K562 (cell line): ENCODE data around the gene LPIN2. TPM values are rescaled to one million over a fixed set of nuclear protein-coding genes. Genes with fewer than 3 reads are reported as not detected.

Experiments
- BCOR ChIP-seq: fragments of 450-650 bp; IDR thresholded peaks from 2 replicates; pipeline ENCODE4 v1.6.1; 2016
- BHLHE40 ChIP-seq: IDR thresholded peaks from 2 replicates; pipeline ENCODE4 v1.6.1; 2011; ENCODE audit warnings: low read length, improper control_type of control experiment
- FOXA1 ChIP-seq: fragments of 450-650 bp; IDR thresholded peaks from 2 replicates; pipeline ENCODE4 v1.6.1; 2016; ENCODE audit warnings: mild to moderate bottlenecking, borderline replicate concordance
- MIER1 ChIP-seq: fragments of 450-650 bp; IDR thresholded peaks from 2 replicates; pipeline ENCODE4 v1.6.1; 2016; ENCODE audit warnings: antibody characterized with exemption, mild to moderate bottlenecking, low read depth
- NR2F6 ChIP-seq: fragments of 450-650 bp; formaldehyde crosslinking; IDR thresholded peaks from 2 replicates; pipeline ENCODE4 v1.4.0; 2020; ENCODE audit warnings: mild to moderate bottlenecking
- RAD21 ChIP-seq, 2 experiments: fragments of 250-450 bp in 1 of 2; fragments of 450-650 bp in 1 of 2; sonication (Bioruptor Pico) in 1 of 2; formaldehyde crosslinking in 1 of 2; IDR thresholded peaks in 1 of 2; conservative IDR thresholded peaks in 1 of 2; 2 replicates each; pipeline versions ENCODE4 v1.4.0 to v1.8.0; 2020 to 2022; ENCODE audit warnings: mild to moderate bottlenecking in 2 of 2, moderate library complexity in 1 of 2
- RBM14 ChIP-seq: fragments of 200-400 bp; formaldehyde crosslinking; IDR thresholded peaks from 2 replicates; pipeline ENCODE4 v1.6.1; 2018; ENCODE audit warnings: low read depth, mild to moderate bottlenecking, low read length, moderate library complexity, borderline replicate concordance; ENCODE audit not compliant: insufficient read depth
- RHOXF2B ChIP-seq: fragments of 250-450 bp; sonication (Bioruptor Pico); conservative IDR thresholded peaks from 2 replicates; pipeline ENCODE4 v1.5.1; 2021
- SMARCB1 ChIP-seq: IDR thresholded peaks from 2 replicates; pipeline ENCODE4 v1.6.1; 2011; ENCODE audit warnings: improper control_type of control experiment, low read depth; ENCODE audit not compliant: insufficient read length
- SREBF2 ChIP-seq: sonication (generic); formaldehyde crosslinking; IDR thresholded peaks from 2 replicates; pipeline ENCODE4 v1.4.0; 2020; ENCODE audit warnings: mild to moderate bottlenecking, missing genetic modification reagents
- STAT5A ChIP-seq: IDR thresholded peaks from 2 replicates; pipeline ENCODE4 v1.6.1; 2012; ENCODE audit warnings: low read length, inconsistent platforms, borderline replicate concordance
- ZBTB8A ChIP-seq: fragments of 450-650 bp; IDR thresholded peaks from 2 replicates; pipeline ENCODE4 v1.6.1; 2018; ENCODE audit warnings: mild to moderate bottlenecking, moderate library complexity; ENCODE audit not compliant: partially characterized antibody
- ZNF444 ChIP-seq: fragments of 250-450 bp; sonication (Bioruptor Pico); IDR thresholded peaks from 2 replicates; pipeline ENCODE4 v1.4.0; 2020; ENCODE audit warnings: mild to moderate bottlenecking, moderate library complexity
- ZNF507 ChIP-seq: conservative IDR thresholded peaks from 2 replicates; pipeline ENCODE4 v1.6.1; 2017; ENCODE audit warnings: missing genetic modification characterization, missing compliant biosample characterization
- polyA plus RNA-seq, 8 experiments: library from polyadenylated mRNA; depleted of rRNA in 4 of 8; stranded (reverse) in 5 of 8; unstranded in 3 of 8; fragments of >200 nt; fragmentation: Nextera tagmentation in 2 of 8; fragmentation: Illumina TruSeq in 1 of 8; extraction: Ambion mirVana in 2 of 8; extraction: Trizol in 1 of 8; gene quantifications; 2 replicates each; pipeline versions ENCODE4 v1.2.1 to v1.2.3, GENCODE V29; 2011 to 2014; ENCODE audit warnings: inconsistent platforms in 1 of 8, missing spikeins in 1 of 8
- total RNA-seq, 7 experiments: library from RNA; depleted of rRNA in 6 of 7; stranded (reverse); fragments of >200 nt in 6 of 7; fragmentation: Illumina TruSeq in 2 of 7; extraction: Trizol in 2 of 7; gene quantifications; 2 replicates each; pipeline versions ENCODE4 v1.2.1 to v1.2.3, GENCODE V29; 2011 to 2021; ENCODE audit warnings: low replicate concordance in 1 of 7
- TF ChIP-seq, protein P1 (sequence below): fragments of 250-450 bp; sonication (Bioruptor Pico); IDR thresholded peaks from 2 replicates; pipeline ENCODE4 v1.5.0; 2020; ENCODE audit warnings: mild to moderate bottlenecking, borderline replicate concordance
- TF ChIP-seq, protein P2 (sequence below): fragments of 150-350 bp; IDR thresholded peaks from 2 replicates; pipeline ENCODE4 v1.6.1; 2014; ENCODE audit warnings: low read depth, mild to moderate bottlenecking, low read length, borderline replicate concordance
- TF ChIP-seq, protein P3 (sequence below): fragments of 450-650 bp; IDR thresholded peaks from 2 replicates; pipeline ENCODE4 v1.6.1; 2016; ENCODE audit warnings: mild to moderate bottlenecking
- TF ChIP-seq, protein P4 (sequence below): fragments of 450-650 bp; formaldehyde crosslinking; IDR thresholded peaks from 2 replicates; pipeline ENCODE4 v1.4.0; 2020; ENCODE audit warnings: mild to moderate bottlenecking, moderate library complexity

Gene LPIN2
- total and polyA plus RNA-seq, 9 of the 15 experiments (the other 6 are each of a cell fraction or from before 2014, with no cell fraction given): 5.2 to 34.8 (median 24.6) TPM

DNA sequence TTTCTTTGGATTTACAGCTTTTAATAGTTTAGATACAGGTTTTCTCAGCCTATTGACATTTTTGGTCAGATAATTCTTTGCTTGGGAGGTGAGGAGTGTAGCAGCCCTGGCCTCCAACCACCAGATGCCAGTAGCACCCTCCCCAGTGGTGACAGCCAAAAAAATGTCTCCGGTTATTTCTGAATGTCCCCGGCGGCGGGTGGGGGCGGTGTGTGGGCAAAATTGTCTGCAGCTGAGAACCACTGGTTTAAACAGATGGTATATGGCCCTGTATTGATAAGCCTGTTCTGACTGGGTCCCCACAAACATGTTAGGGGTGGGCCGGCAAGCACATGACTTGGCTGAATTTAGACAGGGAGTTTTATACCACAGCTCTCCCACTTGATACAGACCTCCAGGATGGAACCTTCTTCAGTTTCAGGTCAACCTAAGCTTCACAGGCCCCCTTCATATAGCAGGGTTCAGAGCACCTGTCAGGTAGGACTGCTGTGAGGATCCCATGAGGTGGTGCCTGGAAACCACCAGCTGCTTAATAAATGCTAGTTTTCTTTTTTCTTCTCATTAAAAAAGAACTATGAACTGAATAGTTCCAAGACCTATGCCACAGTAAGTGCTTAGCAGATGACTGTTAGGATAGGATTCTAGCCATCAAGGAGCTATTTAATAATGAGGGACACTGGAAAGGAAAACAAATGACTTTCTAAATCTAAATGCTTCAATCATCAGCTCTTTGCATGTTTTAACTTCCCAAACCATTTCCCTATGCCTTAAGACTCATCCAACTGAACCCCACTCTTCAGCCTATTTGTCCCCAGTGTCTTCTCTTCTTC is 18.1 kb downstream of the LPIN2 start (continued):
- 0 out of 2 replicates have a peak, but pooled peaks have one; percentile 10 for TF ChIP-seq BHLHE40
- TF ChIP-seq BCOR: no peak
- TF ChIP-seq STAT5A: peak; percentile 48; the same call in 1 of the 2 replicates
- no peak for TF ChIP-seq RBM14
- TF ChIP-seq NR2F6 (CRISPR knock-in tag): no peak
- TF ChIP-seq FOXA1: no peak
- TF ChIP-seq, protein P1, sequence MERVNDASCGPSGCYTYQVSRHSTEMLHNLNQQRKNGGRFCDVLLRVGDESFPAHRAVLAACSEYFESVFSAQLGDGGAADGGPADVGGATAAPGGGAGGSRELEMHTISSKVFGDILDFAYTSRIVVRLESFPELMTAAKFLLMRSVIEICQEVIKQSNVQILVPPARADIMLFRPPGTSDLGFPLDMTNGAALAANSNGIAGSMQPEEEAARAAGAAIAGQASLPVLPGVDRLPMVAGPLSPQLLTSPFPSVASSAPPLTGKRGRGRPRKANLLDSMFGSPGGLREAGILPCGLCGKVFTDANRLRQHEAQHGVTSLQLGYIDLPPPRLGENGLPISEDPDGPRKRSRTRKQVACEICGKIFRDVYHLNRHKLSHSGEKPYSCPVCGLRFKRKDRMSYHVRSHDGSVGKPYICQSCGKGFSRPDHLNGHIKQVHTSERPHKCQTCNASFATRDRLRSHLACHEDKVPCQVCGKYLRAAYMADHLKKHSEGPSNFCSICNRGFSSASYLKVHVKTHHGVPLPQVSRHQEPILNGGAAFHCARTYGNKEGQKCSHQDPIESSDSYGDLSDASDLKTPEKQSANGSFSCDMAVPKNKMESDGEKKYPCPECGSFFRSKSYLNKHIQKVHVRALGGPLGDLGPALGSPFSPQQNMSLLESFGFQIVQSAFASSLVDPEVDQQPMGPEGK (CRISPR knock-in tag): no peak
- no peak for TF ChIP-seq ZNF444
- TF ChIP-seq SREBF2: no peak
- no peak for TF ChIP-seq SMARCB1
- TF ChIP-seq, protein P2, sequence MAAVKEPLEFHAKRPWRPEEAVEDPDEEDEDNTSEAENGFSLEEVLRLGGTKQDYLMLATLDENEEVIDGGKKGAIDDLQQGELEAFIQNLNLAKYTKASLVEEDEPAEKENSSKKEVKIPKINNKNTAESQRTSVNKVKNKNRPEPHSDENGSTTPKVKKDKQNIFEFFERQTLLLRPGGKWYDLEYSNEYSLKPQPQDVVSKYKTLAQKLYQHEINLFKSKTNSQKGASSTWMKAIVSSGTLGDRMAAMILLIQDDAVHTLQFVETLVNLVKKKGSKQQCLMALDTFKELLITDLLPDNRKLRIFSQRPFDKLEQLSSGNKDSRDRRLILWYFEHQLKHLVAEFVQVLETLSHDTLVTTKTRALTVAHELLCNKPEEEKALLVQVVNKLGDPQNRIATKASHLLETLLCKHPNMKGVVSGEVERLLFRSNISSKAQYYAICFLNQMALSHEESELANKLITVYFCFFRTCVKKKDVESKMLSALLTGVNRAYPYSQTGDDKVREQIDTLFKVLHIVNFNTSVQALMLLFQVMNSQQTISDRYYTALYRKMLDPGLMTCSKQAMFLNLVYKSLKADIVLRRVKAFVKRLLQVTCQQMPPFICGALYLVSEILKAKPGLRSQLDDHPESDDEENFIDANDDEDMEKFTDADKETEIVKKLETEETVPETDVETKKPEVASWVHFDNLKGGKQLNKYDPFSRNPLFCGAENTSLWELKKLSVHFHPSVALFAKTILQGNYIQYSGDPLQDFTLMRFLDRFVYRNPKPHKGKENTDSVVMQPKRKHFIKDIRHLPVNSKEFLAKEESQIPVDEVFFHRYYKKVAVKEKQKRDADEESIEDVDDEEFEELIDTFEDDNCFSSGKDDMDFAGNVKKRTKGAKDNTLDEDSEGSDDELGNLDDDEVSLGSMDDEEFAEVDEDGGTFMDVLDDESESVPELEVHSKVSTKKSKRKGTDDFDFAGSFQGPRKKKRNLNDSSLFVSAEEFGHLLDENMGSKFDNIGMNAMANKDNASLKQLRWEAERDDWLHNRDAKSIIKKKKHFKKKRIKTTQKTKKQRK: no peak
- TF ChIP-seq, protein P3, sequence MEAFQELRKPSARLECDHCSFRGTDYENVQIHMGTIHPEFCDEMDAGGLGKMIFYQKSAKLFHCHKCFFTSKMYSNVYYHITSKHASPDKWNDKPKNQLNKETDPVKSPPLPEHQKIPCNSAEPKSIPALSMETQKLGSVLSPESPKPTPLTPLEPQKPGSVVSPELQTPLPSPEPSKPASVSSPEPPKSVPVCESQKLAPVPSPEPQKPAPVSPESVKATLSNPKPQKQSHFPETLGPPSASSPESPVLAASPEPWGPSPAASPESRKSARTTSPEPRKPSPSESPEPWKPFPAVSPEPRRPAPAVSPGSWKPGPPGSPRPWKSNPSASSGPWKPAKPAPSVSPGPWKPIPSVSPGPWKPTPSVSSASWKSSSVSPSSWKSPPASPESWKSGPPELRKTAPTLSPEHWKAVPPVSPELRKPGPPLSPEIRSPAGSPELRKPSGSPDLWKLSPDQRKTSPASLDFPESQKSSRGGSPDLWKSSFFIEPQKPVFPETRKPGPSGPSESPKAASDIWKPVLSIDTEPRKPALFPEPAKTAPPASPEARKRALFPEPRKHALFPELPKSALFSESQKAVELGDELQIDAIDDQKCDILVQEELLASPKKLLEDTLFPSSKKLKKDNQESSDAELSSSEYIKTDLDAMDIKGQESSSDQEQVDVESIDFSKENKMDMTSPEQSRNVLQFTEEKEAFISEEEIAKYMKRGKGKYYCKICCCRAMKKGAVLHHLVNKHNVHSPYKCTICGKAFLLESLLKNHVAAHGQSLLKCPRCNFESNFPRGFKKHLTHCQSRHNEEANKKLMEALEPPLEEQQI: peak; percentile 95
- TF ChIP-seq RAD21 (CRISPR knock-in tag; conservative IDR thresholded peaks at IDR 0.05 in 1 of 2, IDR thresholded peaks at IDR 0.05 in 1 of 2): peak; percentile 82 to 87
- TF ChIP-seq RHOXF2B (CRISPR knock-in tag): no peak
- TF ChIP-seq, protein P4, sequence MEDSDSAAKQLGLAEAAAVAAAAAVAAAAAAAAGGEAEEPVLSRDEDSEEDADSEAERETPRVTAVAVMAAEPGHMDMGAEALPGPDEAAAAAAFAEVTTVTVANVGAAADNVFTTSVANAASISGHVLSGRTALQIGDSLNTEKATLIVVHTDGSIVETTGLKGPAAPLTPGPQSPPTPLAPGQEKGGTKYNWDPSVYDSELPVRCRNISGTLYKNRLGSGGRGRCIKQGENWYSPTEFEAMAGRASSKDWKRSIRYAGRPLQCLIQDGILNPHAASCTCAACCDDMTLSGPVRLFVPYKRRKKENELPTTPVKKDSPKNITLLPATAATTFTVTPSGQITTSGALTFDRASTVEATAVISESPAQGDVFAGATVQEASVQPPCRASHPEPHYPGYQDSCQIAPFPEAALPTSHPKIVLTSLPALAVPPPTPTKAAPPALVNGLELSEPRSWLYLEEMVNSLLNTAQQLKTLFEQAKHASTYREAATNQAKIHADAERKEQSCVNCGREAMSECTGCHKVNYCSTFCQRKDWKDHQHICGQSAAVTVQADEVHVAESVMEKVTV (CRISPR knock-in tag): peak; percentile 74
- TF ChIP-seq ZNF507 (tag): no peak
- no peak for TF ChIP-seq MIER1
- no peak for TF ChIP-seq ZBTB8A
